Measurements from ENCODE around the gene PLPPR2. TPM values are rescaled to one million over a fixed set of nuclear protein-coding genes. Genes with fewer than 3 reads are reported as not detected.
"Not testable (repeated sequence)": the region's sequence is repeated elsewhere in the genome, so short reads cannot be mapped to it uniquely, and the experiment has no call there.

Gene PLPPR2
- total RNA-seq, 1 experiment from 2014 or later = 15.7 TPM

DNA sequence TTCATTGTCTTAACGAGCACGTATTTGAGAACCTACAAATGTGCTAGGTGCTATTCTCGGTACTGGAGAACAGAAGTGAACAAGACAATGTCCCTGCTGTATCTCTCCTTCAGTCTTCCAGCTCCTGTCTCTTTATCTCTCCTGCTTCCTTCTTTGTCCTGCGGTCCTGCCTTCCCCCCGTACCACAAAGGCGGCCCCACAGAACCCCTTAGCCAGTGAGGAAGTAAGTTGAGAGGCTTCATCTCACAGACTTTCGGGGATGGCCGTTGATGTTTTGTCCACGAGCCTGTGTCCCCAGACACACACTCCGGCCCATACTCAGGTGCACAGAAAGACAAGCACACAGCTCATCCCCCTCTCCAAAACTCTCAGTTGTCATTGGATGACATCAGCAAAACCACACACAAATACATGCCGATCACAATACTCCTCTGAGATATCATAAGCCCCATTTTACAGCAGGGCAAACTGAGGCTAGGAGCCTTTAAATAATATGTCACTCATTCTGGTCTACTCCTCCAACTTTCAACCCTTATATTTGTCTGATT lies 18.7 kb downstream of the PLPPR2 start:
- no peak for DNase-seq (ENCODE audit: low spot score)

DNA sequence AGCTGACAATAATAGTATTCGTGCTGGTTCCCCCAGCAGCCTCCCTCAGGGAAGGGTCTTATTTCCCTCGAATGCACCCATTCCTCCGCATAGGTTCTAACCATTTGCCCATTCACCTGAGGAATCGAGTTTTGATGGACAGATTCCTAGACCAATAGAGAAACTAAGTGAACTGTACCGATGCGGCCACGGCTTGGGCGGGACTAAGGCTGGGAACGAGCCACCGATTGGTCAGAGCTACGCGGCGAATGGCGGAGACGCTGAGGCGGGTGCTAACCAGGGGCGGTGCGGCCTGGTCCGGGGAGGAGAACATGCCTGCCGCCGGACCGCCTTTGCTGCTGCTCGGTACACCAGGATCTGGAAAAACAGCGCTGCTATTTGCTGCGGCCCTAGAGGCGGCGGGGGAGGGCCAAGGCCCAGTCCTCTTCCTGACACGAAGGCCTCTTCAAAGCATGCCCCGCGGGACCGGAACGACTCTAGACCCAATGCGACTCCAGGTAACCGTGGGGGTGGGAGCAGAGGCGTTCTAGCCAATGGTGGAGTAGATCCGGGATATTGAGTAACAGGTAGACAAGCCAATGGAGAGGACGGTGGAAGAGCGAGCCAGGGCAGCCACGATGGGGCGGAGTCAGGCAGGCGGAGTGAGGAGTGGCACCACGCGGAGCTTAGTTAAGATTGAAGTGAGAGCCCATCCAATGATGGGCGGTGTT lies 19.4 kb downstream of the PLPPR2 start, which contains the start of gene SWSAP1:
Gene SWSAP1 (plus strand): TSS at position 234 of the 710 bp plus-strand sequence. CDS start 15 bp downstream, at position 249.
- peak; percentile 100 for DNase-seq (ENCODE audit: low spot score)

DNA sequence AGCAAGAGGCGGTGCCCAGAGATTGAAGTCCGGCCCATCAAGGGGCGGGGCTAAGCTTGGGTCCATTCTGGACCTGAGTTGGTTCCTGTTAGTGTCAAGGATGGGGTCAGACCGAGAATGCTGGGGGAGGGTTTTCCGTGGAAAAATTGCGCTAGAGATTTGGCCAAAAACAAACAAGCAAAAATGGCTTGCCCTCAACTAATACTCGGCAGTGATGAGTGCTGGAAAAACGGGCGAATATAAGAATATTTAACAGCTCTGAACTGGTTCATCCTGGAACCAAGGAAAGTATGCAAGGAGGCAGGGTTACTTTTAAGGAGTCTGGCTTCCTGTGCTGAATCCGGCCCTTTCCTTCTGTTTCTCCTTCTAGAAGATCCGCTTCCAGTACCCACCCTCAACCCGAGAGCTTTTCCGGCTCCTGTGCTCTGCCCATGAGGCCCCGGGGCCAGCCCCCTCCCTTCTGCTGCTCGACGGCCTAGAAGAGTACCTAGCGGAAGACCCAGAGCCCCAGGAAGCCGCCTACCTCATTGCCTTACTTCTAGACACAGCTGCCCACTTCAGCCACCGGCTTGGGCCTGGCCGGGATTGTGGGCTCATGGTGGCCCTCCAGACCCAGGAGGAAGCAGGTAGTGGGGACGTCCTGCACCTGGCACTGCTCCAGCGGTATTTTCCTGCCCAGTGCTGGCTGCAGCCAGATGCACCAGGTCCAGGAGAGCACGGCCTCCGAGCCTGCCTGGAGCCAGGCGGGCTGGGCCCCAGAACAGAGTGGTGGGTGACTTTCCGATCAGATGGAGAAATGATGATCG lies 20.1 kb downstream of the PLPPR2 start:
- no peak for DNase-seq (ENCODE audit: low spot score)

DNA sequence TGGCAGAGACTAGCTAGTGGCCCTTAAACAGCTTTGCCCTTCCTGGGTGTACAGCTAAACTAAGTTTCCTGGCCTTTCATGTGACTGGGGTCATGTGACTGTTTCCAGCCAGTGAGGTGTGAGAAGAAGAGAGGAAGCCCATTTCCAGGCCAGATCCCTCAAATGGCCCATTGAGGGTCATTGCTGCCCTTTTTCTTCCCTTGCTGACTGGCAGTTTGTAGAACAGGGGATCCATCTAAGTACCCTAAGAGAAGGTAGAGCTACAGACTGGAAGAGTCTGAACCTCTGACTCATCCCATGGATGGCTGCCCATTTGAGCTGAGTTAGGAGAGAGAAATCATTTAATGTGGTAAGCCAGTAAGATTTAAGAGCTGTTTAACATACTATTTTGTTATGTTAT lies 22.0 kb downstream of the PLPPR2 start:
- DNase-seq (ENCODE audit: low spot score) = peak; percentile 91

DNA sequence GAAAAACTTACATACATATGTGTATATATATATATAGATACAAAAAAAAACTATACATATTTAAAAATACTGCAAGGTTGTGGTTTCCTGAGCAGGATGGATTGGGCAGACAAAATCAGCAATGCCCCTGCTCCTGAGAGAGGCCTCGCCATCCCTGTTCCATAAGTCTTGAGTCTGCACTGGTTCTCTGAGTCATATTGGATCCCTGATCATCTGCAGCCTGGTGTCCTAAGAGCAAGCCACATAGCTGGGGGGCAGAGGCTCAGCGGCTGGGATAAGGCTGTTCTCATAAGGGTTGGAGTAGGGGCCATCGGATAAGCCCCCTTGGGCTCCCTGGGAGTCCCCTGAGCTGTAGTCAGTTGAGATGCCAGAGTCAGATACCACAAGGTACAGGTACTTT lies 22.5 kb downstream of the PLPPR2 start:
- DNase-seq (ENCODE audit: low spot score) = no peak

DNA sequence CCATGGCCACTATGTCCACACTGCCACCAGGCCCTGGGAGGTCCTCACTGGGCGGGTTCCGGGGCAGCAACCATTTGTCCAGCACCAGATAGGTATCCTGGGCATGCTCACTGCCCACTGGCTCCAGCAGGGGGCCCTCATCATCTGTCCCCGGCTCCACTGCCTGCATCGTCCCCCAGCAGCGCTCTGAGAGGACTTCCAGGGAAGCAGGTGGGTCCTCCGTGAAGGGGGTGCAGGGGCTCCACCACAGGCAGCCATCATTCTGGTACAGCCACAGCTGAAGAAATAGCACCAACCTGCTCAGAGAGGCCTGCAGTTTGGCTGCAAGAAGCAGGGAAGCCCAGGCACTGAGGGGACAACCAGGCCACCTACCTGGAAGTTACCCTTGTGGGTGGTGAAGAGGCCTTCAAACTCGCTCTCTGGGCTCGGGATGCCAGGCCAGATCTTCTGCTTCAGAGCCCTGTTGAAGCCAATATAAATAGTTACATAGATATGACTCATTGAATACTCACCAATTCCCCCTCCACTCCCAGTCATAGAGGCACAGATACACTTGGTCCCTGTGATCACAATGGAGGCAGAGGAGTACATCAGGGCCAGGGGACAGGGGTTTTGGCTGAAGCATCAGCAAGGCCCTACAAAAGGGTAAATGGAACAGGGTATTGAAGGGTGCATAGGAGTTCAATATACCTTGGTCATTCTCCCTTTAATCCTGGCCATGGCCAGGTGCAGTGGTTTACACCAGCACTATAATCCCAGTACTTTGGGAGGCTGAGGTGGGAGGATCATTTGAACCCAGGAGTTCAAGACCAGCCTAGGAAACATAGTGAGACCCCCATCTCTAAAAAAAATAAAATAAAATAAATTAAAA lies 23.3 kb downstream of the PLPPR2 start:
- peak; percentile 83 for DNase-seq (ENCODE audit: low spot score)

DNA sequence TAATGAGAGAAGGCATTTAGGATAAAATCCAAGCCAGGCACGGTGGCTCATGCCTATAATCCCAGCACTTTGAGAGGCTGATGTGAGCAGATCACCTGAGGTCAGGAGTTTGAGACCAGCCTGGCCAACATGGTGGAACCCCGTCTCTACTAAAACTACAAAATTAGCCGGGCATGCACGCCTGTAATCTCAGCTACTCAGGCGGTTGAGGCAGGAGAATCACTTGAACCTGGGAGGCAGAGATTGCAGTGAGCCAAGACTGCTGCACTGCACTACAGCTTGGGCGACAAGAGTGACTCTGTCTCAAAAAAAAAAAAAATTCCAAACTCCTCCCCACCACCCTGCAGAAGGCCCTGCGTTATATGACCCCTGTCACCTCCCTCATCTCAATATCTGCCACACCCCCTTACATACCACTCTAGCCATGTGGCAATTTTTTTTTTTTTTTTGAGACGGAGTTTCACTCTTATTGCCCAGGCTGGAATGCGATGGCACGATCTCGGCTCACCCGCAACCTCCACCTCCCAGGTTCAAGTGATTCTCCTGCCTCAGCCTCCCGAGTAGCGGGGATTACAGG lies 24.1 kb downstream of the PLPPR2 start:
- DNase-seq (ENCODE audit: low spot score) = not testable (repeated sequence)

DNA sequence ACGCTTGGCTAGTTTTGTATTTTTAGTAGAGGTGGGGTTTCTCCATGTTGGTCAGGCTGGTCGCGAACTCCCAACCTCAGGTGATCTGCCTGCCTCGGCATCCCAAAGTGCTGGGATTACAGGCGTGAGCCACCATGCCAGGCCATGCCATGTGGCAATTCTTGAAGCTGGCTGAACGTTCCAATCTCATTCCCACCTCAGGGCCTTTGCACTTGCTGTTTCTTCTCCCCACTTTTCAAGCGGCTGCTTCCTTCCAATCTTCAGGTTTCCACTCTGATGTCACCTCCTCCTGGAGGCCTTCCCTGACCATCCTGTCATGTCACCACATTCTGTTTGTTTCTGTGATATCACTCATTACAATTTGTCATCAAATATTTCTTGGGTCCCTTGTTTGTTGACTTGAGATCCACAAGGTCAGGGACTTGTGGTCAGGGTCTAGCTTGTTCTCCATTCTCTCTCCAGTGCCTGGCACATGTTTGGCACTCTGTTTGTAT lies 24.7 kb downstream of the PLPPR2 start:
- DNase-seq (ENCODE audit: low spot score) = no peak

DNA sequence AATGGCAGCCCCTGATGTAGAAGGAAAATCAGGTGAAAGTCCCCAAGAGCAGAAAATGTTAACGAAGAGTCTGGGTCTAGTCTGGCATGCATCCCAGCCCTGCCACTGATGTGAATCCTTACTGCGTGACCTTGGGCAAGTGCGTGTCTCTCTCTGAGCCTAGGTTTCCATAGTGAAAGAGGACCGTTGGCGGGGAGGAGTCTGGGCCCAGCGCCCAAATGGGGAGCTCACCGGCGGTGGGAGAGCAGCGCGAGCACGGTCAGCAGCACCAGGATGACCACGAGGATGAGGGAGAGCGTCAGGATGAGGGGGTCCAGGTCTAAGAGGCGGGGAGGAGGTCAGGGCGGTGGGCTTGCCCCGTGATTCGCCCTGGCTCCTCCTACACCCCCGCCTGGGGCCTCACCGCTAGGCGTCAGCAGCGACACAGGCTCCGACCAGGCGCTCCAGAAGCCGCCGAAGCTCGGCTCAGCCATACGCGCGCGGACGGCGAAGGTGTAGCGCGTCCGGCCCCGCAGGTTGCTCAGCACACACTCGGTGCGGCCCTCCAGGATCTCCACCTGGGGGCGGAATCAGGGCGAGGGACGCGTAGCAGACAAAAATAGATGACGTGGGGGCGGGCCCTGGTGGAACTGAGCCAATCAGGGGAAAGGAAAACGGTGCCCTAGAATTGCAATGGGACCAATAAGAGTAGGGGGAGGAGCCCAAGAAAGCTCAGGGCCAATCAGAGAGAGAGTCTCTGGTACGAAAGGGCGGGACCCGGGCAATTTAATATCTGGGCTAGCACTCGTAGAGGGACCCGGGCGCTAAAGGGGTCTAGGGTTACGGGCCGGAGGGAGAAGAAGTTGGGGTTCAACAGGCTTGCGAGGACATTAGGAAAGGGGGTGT lies 25.7 kb downstream of the PLPPR2 start:
- peak; percentile 99 for DNase-seq (ENCODE audit: low spot score)

DNA sequence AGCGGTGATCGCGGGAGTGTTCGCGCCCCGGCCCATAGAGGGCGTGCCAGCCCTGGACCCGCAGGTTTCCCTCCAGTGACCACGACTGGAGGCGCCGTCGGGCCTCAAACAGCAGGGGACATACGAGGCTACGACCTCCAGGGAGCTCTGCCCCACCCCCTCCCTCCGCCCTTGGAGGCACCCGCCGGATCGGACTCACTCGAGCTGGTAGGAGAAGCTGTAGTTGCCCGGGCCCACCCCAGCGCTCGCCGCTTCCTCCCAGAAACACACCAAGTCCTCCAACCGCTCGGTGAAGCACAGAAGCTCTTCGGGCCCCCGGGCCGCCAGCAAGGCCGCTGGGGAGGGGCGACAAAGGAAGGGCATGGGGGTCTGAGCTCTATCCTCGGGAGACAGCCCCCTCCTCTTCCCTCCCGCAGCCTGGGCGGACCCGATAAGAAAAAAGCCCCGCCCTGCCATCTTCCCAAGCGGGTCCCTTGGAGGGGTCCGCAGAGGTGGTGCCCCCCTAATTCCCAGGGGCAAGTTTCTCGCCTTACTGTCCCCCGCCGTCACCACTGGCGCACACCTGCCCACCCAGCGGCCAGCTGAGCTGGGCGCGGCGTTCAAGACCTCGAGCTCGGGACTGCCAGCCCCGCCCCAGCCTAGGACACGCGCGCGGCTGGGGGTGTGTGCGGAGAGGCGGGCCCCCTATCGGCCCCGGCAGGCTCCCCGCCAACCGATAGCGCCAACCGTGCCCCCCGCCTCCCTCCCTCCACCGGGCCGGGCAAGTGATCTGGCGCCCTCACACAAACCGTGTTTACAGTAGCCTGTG lies 27.9 kb downstream of the PLPPR2 start:
- DNase-seq (ENCODE audit: low spot score) = no peak

DNA sequence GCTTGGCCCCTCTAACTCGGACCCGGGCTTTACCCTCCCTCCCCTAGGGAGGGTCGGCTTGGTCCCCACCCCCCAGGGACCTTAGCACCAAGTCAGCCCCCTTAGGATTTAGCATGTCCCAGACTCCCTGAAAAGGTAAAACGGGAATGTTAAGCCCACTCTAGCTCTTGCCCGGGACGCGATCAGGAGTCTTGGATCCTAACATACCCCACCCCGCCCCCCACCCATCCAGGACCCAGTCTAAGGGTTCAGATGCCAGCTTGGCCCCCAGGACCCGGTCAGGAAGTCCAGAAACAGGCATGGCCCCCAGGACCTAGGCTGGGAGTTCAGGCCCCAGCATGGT lies 28.4 kb downstream of the PLPPR2 start:
- no peak for DNase-seq (ENCODE audit: low spot score)

DNA sequence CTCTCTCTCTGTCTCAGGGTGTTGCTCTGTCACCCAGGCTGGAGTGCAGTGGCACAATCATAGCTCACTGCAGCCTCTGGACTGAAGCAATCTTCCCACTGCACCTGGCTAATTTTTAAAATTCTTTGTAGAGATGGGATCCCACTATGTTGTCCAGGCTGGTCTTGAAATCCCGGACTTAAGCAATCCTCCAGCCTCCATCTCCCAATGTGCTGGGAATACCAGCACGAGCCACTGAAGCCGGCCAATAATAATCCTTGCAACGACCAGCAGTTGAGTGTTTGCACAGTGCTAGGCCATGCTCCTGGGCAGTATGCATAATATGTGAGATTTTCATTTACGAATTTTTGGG lies 29.5 kb downstream of the PLPPR2 start:
- no peak for DNase-seq (ENCODE audit: low spot score)

DNA sequence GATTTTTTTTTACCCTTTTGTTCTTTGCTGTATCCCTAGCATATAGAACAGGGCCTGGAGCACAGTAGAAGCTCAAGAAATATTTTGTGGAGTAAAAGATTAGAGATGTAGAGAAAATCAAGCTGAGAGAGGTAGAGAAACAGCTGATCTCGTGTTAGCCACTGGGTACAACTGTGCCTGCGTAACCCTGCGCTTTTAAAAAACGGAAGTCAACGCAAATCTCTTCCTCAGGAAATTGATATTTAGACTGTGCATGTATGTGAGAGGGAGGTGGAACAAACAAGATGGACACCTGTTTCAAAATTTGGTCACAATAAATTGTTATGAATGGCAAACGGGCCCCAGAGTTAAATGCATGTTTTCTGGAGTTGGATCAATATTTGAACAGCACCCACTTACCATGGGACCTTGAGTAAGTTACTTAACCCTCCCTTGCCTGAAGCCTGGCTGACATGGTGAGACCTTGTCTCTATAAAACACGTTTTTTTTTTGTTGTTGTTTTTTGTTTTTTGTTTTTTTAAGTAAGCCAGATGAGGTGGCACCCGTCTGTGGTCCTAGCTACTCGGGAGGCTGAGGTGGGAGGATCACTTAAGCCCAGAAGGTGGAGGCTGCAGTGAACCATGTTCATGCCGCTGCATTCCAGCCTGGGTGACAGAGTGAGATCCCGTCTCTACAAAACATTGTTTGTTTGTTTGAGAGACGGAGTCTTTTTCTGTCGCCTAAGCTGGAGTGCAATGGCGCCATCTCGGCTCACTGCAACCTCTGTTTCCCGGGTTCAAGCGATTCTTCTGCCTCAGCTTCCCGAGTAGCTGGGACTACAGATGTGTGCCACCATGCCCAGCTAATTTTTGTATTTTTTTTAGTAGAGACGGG lies 32.2 kb downstream of the PLPPR2 start:
- DNase-seq (ENCODE audit: low spot score) = no peak

DNA sequence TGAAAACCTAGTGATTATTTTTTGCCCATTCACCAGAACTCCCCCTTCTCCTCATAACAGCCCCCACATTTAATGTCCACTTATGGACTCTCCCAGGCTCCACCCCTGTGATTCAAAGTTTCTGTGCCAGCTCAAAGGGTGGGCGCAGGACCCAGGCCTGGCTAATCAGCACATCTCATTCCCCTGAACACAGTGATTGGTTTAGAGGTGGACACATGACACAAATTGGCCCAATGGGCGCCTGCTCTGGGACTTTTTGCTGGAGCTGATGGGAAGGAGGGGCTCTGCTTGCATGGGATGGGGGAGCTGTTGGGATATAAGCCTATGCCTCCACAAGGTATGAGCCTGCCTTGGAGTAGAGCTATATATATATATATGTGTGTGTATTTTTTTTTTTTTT lies 35.1 kb downstream of the PLPPR2 start:
- DNase-seq (ENCODE audit: low spot score) = no peak

DNA sequence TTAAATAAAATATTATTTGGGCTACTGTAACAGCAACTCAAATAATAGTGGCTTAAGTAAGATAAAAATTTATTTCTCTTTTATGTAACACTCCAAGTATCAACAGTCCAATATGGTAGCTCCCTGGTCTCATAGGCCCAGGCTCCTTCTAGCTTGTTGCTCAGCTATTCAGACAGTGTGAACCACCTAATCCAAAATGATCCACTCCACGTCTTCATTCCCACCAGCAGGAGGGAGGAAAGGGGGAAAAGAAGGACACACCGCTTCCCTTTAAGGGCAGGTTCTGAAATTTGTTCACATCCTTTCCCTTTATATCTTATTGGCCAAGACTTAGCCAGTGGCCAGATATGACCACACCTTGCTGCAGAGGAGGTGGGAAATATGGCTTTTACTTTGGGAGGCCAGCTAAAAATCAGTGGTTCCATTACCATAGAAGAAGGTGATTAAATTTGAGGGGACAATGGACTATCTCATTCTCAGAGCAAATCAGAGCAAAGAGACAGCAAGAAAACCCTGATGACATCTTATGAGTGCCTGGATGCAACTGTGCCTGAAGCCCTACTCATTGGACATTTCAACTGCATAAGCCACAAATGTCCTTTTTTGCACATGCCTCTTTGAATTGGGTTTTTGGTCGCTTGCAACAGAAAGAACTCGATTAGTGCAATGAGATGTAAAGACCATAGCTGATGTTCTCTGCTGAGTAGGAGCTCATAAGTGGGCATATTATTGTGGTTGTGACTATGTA lies 35.9 kb downstream of the PLPPR2 start:
- DNase-seq (ENCODE audit: low spot score) = no peak

DNA sequence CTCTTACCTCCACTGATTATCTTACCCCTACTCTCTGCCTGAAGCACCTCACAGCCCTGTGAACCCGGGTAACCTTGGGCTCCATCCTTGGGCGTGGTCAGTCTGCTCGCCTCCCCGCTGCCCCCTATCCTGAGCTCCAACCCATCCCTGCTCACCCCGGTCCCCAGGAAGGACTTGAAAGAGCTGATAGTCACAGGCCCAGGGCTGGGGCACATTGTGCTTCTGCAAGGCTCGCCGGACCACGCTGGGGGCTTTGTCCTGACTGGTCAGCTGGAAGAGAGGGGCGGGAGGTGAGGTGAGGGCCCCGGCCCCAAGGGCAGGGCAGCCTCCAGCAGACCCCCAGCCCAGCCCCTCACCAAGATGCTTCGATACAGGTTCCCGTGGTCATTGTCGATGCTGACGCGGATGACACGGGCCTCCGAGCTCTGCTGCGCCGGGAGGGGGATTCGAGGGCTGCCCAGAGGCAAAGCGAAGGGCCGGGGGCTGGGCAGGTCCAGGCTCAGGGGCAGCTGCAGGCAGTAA lies 41.9 kb downstream of the PLPPR2 start:
- no peak for DNase-seq (ENCODE audit: low spot score)

DNA sequence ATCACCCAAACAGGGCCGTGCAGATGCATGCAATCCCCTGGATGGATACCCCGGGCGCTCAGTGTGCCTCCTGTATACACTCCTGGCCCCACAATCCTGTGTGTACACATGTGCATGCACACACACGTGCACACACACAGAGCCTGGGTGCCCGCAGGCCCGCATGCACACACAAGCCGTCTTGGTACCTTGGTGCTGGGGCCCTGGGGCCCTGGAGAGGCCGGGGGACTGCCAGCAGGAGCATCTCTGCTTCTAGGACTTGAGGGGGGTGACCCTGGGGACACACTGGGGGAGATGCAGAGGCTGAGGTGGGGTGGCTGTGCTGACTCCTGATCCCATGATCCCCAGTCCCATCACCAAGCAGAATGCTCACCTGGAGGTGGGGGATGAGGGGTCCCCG lies 44.4 kb downstream of the PLPPR2 start:
- DNase-seq (ENCODE audit: low spot score) = no peak

DNA sequence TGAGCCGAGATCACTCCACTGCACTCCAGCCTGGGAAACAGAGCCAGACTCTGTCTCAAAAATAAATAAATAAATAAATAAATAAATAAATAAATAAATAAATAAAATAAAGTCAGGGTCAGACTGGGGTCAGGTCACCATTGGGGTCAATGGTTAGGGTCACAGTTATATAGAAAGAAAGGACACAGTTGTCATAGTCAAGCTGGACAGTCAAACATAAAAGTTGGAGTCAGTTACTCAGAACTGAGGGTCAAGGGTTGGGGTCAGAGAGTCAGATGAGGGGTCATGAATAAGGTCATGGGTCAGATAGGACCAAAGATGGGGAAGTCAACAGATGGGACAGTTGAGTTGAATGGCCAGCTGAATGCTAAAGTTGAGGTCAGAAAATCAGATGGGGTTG lies 45.6 kb downstream of the PLPPR2 start:
- DNase-seq (ENCODE audit: low spot score) = no peak

All from A172 (cell line).